Measurements from ENCODE around the gene DXO. TPM values are rescaled to one million over a fixed set of nuclear protein-coding genes. Genes with fewer than 3 reads are reported as not detected.

DXO gene
- total RNA-seq, 5 donors from 2014 or later (not counting 1 experiment from before 2014, with no cell fraction given) = 30.2 to 53.2 (median 35.4) TPM

GRCh38 chr6:31971279-31971992 lies 502 bp downstream of the DXO start:
- Mint-ChIP-seq H3K4me3 (peak overlapping the region; percentile 92 to 98 (median 97)), H3K27me3 (no peaks in the 10 kb centered on the region), H3K27ac (peak overlapping the region; percentile 100), H3K4me1 (peaks cover 36 to 55% (median 46%) of the 10 kb centered on the region in 3 donors), H3K9me3 (no peaks in the 10 kb centered on the region), H3K36me3 (peaks cover 22% of the 10 kb centered on the region)
- Histone ChIP-seq H3K27me3 (replicated peaks in 1 of 2; ENCODE audit: control insufficient read depth in 2 of 2, extremely low read depth in 1 of 2, insufficient read depth in 2 of 2, low read length in 1 of 2) (no peaks in the 10 kb centered on the region), H3K4me1 (ENCODE audit: control insufficient read depth in 1 of 2, extremely low read depth in 1 of 2, insufficient read depth in 2 of 2, low read length in 2 of 2) (peaks cover 12 to 26% of the 10 kb centered on the region in 2 experiments), H3K36me3 (ENCODE audit: control insufficient read depth in 2 of 2, extremely low read depth in 1 of 2, insufficient read depth in 1 of 2, low read length in 1 of 2) (peaks cover 27 to 34% of the 10 kb centered on the region in 2 donors), H3K9me3 (no peaks in the 10 kb centered on the region), H3K27ac (ENCODE audit: low read length) (peak overlapping the region; percentile 99), H3K4me3 (ENCODE audit: control insufficient read depth in 1 of 2, extremely low read depth in 1 of 2, low read length in 1 of 2) (peak overlapping the region; percentile 83 to 95)
- ChIA-PET CTCF (interaction anchor here in 1 of 2 donors (0.6 to 1.3 kb wide), 5 partner anchors 12 to 1081 kb away, joined by 3 to 5 read pairs (median 4); partner anchors contain the start of genes NELFE and SKIC2), POLR2A (interaction anchor here (0.5 to 2.5 kb wide), 8 partner anchors 12 to 1482 kb away, joined by 3 to 23 read pairs (median 6); partner anchors contain the start of genes SKIC2 (in 2 of the 2), ATF6B (in 1 of the 2) and NELFE (in 1 of the 2))
- ATAC-seq (replicated peaks in 1 of 4) (no peak), DNase-seq (peak in 2 of 35 experiments; percentile 2 to 9)
- WGBS (ENCODE audit: insufficient coverage) = 23% methylated on average over 21 of the region's 29 CpGs

- peak in 1 of 35 experiments; percentile 26 for DNase-seq
- peaks cover 36 to 55% (median 46%) of the 10 kb centered on the region in 3 donors for H3K4me1 Mint-ChIP-seq
These were observed 1.2 kb downstream of the DXO start for GRCh38 chr6:31970604-31971271.

GRCh38 chr6:31969712-31970603 lies 2.0 kb downstream of the DXO start:
- H3K27ac ChIP-seq (ENCODE audit: low read length) = peak overlapping the region; percentile 99
- no peaks in the 10 kb centered on the region for H3K27me3 ChIP-seq (replicated peaks in 1 of 2; ENCODE audit: control insufficient read depth in 2 of 2, extremely low read depth in 1 of 2, insufficient read depth in 2 of 2, low read length in 1 of 2)
- no peak for ATAC-seq (replicated peaks in 1 of 4)
- DNase-seq = no peak
- no peaks in the 10 kb centered on the region for H3K9me3 ChIP-seq
- peak overlapping the region; percentile 75 to 84 for H3K27ac Mint-ChIP-seq
- peak overlapping the region; percentile 57 to 92 (median 59) for H3K4me3 Mint-ChIP-seq
- no peaks in the 10 kb centered on the region for H3K27me3 Mint-ChIP-seq
- peaks cover 36 to 55% (median 46%) of the 10 kb centered on the region in 3 donors for H3K4me1 Mint-ChIP-seq
- no peaks in the 10 kb centered on the region for H3K9me3 Mint-ChIP-seq
- WGBS (ENCODE audit: insufficient coverage) = 88% methylated on average over 10 of the region's 17 CpGs
- peaks cover 12 to 26% of the 10 kb centered on the region in 2 experiments for H3K4me1 ChIP-seq (ENCODE audit: control insufficient read depth in 1 of 2, extremely low read depth in 1 of 2, insufficient read depth in 2 of 2, low read length in 2 of 2)
- no peak overlapping the region for H3K4me3 ChIP-seq (ENCODE audit: control insufficient read depth in 1 of 2, extremely low read depth in 1 of 2, low read length in 1 of 2)
- peaks cover 33% of the 10 kb centered on the region for H3K36me3 Mint-ChIP-seq
- CTCF ChIA-PET = interaction anchor here in 1 of 2 donors (0.6 kb wide), 1 partner anchor 1741 kb away, joined by 3 read pairs; the partner anchor contains the start of gene UQCC2
- H3K36me3 ChIP-seq (ENCODE audit: control insufficient read depth in 2 of 2, extremely low read depth in 1 of 2, insufficient read depth in 1 of 2, low read length in 1 of 2) = peaks cover 33 to 49% of the 10 kb centered on the region in 2 donors
- POLR2A ChIA-PET = interaction anchor here (0.6 to 1.2 kb wide), 2 partner anchors 11 to 926 kb away, joined by 3 read pairs; partner anchors contain the start of gene SKIC2 (in 1 of the 2)

More at GRCh38 chr6:31970604-31971271, 1.2 kb downstream of the DXO start:
- Mint-ChIP-seq H3K36me3 (peaks cover 25% of the 10 kb centered on the region), H3K4me3 (peak overlapping the region; percentile 92 to 98 (median 97)), H3K9me3 (no peaks in the 10 kb centered on the region), H3K27ac (peak overlapping the region; percentile 100), H3K27me3 (no peaks in the 10 kb centered on the region)
- POLR2A ChIA-PET = interaction anchor here in 1 of 2 donors (0.9 to 1.4 kb wide), 3 partner anchors 12 to 318 kb away, joined by 3 to 5 read pairs (median 3); partner anchors contain the start of gene SKIC2
- Histone ChIP-seq H3K4me3 (ENCODE audit: control insufficient read depth in 1 of 2, extremely low read depth in 1 of 2, low read length in 1 of 2) (peak overlapping the region; percentile 83 to 95), H3K36me3 (ENCODE audit: control insufficient read depth in 2 of 2, extremely low read depth in 1 of 2, insufficient read depth in 1 of 2, low read length in 1 of 2) (peaks cover 31 to 41% of the 10 kb centered on the region in 2 donors), H3K27me3 (replicated peaks in 1 of 2; ENCODE audit: control insufficient read depth in 2 of 2, extremely low read depth in 1 of 2, insufficient read depth in 2 of 2, low read length in 1 of 2) (no peaks in the 10 kb centered on the region), H3K27ac (ENCODE audit: low read length) (peak overlapping the region; percentile 99), H3K9me3 (no peaks in the 10 kb centered on the region), H3K4me1 (ENCODE audit: control insufficient read depth in 1 of 2, extremely low read depth in 1 of 2, insufficient read depth in 2 of 2, low read length in 2 of 2) (peaks cover 12 to 26% of the 10 kb centered on the region in 2 experiments)
- no peak for ATAC-seq (replicated peaks in 1 of 4)
- CTCF ChIA-PET = interaction anchor here in 1 of 2 donors (1.2 to 1.3 kb wide), 2 partner anchors 12 to 19 kb away, joined by 4 read pairs; partner anchors contain the start of genes NELFE and SKIC2
- WGBS (ENCODE audit: insufficient coverage) = 90% methylated on average over 17 of the region's 18 CpGs

DNA sequence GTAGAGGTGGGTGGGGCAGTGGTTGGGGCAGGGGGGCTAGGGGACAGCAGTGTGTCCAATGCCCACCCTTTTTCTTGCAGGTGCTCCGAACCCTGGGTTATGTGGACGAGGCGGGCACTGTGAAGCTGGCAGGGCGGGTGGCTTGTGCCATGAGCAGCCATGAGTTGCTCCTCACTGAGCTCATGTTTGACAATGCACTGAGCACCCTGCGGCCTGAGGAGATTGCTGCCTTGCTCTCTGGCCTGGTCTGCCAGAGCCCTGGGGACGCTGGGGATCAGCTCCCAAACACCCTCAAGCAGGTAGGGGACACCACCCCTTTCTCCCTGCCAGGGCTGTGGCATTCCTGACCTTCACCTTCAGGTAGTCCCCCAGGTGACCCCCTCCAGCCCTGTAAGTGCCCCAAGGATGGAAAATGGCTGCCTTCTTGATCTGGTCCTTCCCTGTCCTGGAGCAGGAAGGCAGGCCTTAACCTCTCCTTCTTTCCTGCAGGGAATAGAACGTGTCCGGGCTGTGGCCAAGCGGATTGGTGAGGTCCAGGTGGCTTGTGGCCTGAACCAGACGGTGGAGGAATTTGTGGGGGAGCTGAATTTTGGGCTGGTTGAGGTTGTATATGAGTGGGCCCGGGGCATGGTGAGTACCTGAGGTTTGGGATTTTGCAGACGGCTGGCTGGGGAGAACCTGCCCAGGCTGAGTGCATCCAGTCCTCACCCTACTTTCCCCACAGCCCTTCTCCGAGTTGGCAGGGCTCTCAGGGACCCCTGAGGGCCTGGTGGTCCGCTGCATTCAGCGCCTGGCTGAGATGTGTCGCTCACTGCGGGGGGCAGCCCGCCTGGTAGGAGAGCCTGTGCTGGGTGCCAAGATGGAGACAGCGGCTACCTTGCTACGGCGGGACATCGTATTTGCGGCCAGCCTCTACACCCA lies 2.9 kb downstream of the DXO start:
- H3K9me3 ChIP-seq = no peaks in the 10 kb centered on the region
- peaks cover 35% of the 10 kb centered on the region for H3K36me3 Mint-ChIP-seq
- H3K27ac Mint-ChIP-seq = peak overlapping the region in 1 of 2 donors; percentile 84
- WGBS (ENCODE audit: insufficient coverage) = 93% methylated on average over 15 of the region's 23 CpGs
- H3K27me3 Mint-ChIP-seq = no peaks in the 10 kb centered on the region
- ATAC-seq (replicated peaks in 1 of 4) (no peak), DNase-seq (no peak)
- peaks cover 12 to 26% of the 10 kb centered on the region in 2 experiments for H3K4me1 ChIP-seq (ENCODE audit: control insufficient read depth in 1 of 2, extremely low read depth in 1 of 2, insufficient read depth in 2 of 2, low read length in 2 of 2)
- CTCF ChIA-PET = no interaction called here
- no peak overlapping the region for H3K27ac ChIP-seq (ENCODE audit: low read length)
- peaks cover 34 to 52% (median 43%) of the 10 kb centered on the region in 3 donors for H3K4me1 Mint-ChIP-seq
- H3K9me3 Mint-ChIP-seq = no peaks in the 10 kb centered on the region
- peaks cover 33 to 58% of the 10 kb centered on the region in 2 donors for H3K36me3 ChIP-seq (ENCODE audit: control insufficient read depth in 2 of 2, extremely low read depth in 1 of 2, insufficient read depth in 1 of 2, low read length in 1 of 2)
- H3K27me3 ChIP-seq (replicated peaks in 1 of 2; ENCODE audit: control insufficient read depth in 2 of 2, extremely low read depth in 1 of 2, insufficient read depth in 2 of 2, low read length in 1 of 2) = no peaks in the 10 kb centered on the region
- POLR2A ChIA-PET = interaction anchor here (0.6 to 1.2 kb wide), 2 partner anchors 10 to 927 kb away, joined by 3 read pairs; partner anchors contain the start of gene SKIC2 (in 1 of the 2)
- H3K4me3 ChIP-seq (ENCODE audit: control insufficient read depth in 1 of 2, extremely low read depth in 1 of 2, low read length in 1 of 2) = no peak overlapping the region
- H3K4me3 Mint-ChIP-seq = peak overlapping the region; percentile 57 to 92 (median 59)

DNA sequence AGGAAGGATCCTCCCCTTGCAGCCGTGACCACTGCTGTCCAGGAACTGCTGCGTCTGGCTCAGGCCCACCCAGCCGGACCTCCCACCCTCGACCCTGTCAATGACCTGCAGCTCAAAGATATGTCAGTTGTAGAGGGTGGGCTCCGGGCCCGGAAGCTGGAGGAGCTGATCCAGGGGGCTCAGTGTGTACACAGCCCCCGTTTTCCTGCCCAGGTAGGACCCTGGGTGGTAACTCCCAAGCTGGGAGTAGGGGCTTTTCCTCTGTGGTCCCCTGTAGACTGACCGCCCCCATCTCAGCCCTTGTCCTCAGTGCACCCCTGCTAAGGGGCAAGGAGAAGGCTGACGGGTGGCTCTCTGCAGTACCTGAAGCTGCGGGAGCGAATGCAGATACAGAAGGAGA lies 3.6 kb downstream of the DXO start:
- Mint-ChIP-seq H3K9me3 (no peaks in the 10 kb centered on the region), H3K36me3 (peaks cover 40% of the 10 kb centered on the region), H3K4me1 (peaks cover 32 to 44% (median 37%) of the 10 kb centered on the region in 3 donors), H3K4me3 (no peak overlapping the region), H3K27ac (no peak overlapping the region), H3K27me3 (no peaks in the 10 kb centered on the region)
- ChIA-PET CTCF (no interaction called here), POLR2A (no interaction called here)
- WGBS (ENCODE audit: insufficient coverage) = 96% methylated on average over 9 of the region's 11 CpGs
- ATAC-seq (replicated peaks in 1 of 4) (no peak), DNase-seq (no peak)
- H3K36me3 ChIP-seq (ENCODE audit: control insufficient read depth in 2 of 2, extremely low read depth in 1 of 2, insufficient read depth in 1 of 2, low read length in 1 of 2) = peaks cover 33 to 65% of the 10 kb centered on the region in 2 donors
- H3K27me3 ChIP-seq (replicated peaks in 1 of 2; ENCODE audit: control insufficient read depth in 2 of 2, extremely low read depth in 1 of 2, insufficient read depth in 2 of 2, low read length in 1 of 2) = no peaks in the 10 kb centered on the region
- no peaks in the 10 kb centered on the region for H3K9me3 ChIP-seq
- no peak overlapping the region for H3K4me3 ChIP-seq (ENCODE audit: control insufficient read depth in 1 of 2, extremely low read depth in 1 of 2, low read length in 1 of 2)
- peaks cover 11 to 26% of the 10 kb centered on the region in 2 experiments for H3K4me1 ChIP-seq (ENCODE audit: control insufficient read depth in 1 of 2, extremely low read depth in 1 of 2, insufficient read depth in 2 of 2, low read length in 2 of 2)
- no peak overlapping the region for H3K27ac ChIP-seq (ENCODE audit: low read length)
